Measurements from ENCODE around the gene DOCK1.

- TF ChIP-seq CTCF (conservative IDR thresholded peaks at IDR 0.05 in 1 of 2, IDR thresholded peaks at IDR 0.05 in 1 of 2; ENCODE audit: low read depth in 1 of 2, low read length in 2 of 2) (no peak), EZH2 (IDR thresholded peaks at IDR 0.05; ENCODE audit: low read length, missing control alignments) (no peak)
Measured at GRCh38 chr10:127068485-127068884, 163.3 kb downstream of the DOCK1 start.

Measured in fibroblast of lung (primary cell).